Panc1 (cell line): Measurements from ENCODE around the gene COL4A1. TPM values are rescaled to one million over a fixed set of nuclear protein-coding genes. Genes with fewer than 3 reads are reported as not detected.

Source experiments
- ATAC-seq: fragments of 200-7000 bp; cut with Tn5 transposase; 2 replicates; pipeline ENCODE4 v1.9.1; 2020; ENCODE audit warnings: mild to moderate bottlenecking, moderate library complexity
- BruUV-seq: library from RNA; stranded (reverse); fragments of 400-500 nt; replicated peaks from 2 replicates; lab custom pipeline; 2021; lab: Mats Ljungman, UMichigan
- CTCF ChIA-PET: fragments of 300-600 bp; sonication (Branson Sonifier 250); formaldehyde crosslinking; loops from one replicate; lab custom pipeline; 2022; ENCODE audit warnings: antibody characterized with exemption; lab: Charles Lee
- POLR2A ChIA-PET: fragments of 300-600 bp; sonication (Branson Sonifier 250); formaldehyde crosslinking; loops from one replicate; lab custom pipeline; 2022; ENCODE audit warnings: antibody characterized with exemption; lab: Charles Lee
- DNase-seq: peaks from one replicate; pipeline ENCODE4 v3.0.0-alpha.2; 2010; ENCODE audit warnings: low read depth, low spot score
- H3K27ac ChIP-seq: 2 replicates; pipeline ENCODE4 v1.5.1; 2011; ENCODE audit warnings: mild to moderate bottlenecking, low read length, inconsistent platforms
- H3K27me3 ChIP-seq: fragments of 200-500 bp; sonication (Bioruptor generic); 2 replicates; pipeline ENCODE4 v1.6.0; 2014; ENCODE audit warnings: low read length, inconsistent platforms; ENCODE audit not compliant: control insufficient read depth, insufficient read depth
- H3K36me3 ChIP-seq: fragments of 200-500 bp; sonication (Bioruptor generic); 2 replicates; pipeline ENCODE4 v1.5.1; 2014; ENCODE audit warnings: inconsistent platforms, mild to moderate bottlenecking, low read length, moderate library complexity; ENCODE audit not compliant: control insufficient read depth, insufficient read depth
- H3K4me1 ChIP-seq: 2 replicates; pipeline ENCODE4 v1.5.1; 2011; ENCODE audit warnings: inconsistent platforms, mild to moderate bottlenecking, low read length, moderate library complexity; ENCODE audit not compliant: control insufficient read depth, insufficient read depth
- H3K4me3 ChIP-seq, 2 experiments: 2 replicates each; pipeline ENCODE4 v1.5.1; 2011 to 2012; ENCODE audit warnings: low read depth in 2 of 2, low read length in 2 of 2, mild to moderate bottlenecking in 2 of 2, inconsistent platforms in 1 of 2, moderate library complexity in 1 of 2
- H3K9me3 ChIP-seq: fragments of 200-500 bp; sonication (Bioruptor generic); 2 replicates; pipeline ENCODE4 v1.5.1; 2014; ENCODE audit warnings: low read depth, mild to moderate bottlenecking, inconsistent platforms, low read length, moderate library complexity; ENCODE audit not compliant: control insufficient read depth, insufficient read depth
- POLR2AphosphoS5 ChIP-seq: IDR thresholded peaks from 2 replicates; pipeline ENCODE4 v1.6.1; 2012; ENCODE audit warnings: mild to moderate bottlenecking, low read depth, low read length, moderate library complexity
- SIN3A ChIP-seq: IDR thresholded peaks from 2 replicates; pipeline ENCODE4 v1.6.1; 2012; ENCODE audit warnings: low read depth, mild to moderate bottlenecking, low read length, moderate library complexity, borderline replicate concordance; ENCODE audit not compliant: insufficient read depth
- TCF7L2 ChIP-seq: IDR thresholded peaks from 2 replicates; pipeline ENCODE4 v1.6.1; 2011; ENCODE audit warnings: mild to moderate bottlenecking, low read depth, low read length, inconsistent platforms
- in situ Hi-C: cut with HindIII; loops from 2 replicates; pipeline ENCODE4 v1.10.0; 2016; ENCODE audit warnings: low sequenced_read_pairs, low pct_unique_long_range_greater_than_20kb
- intact Hi-C: fragments of 100-400 bp; cut with micrococcal nuclease; formaldehyde crosslinking; loops from one replicate; pipeline ENCODE4 v1.10.0; 2022; ENCODE audit not compliant: unreplicated experiment
- total RNA-seq: library from RNA; stranded (reverse); gene quantifications from one replicate; pipeline ENCODE4 v1.2.1, GENCODE V29; 2021; ENCODE audit not compliant: unreplicated experiment
- TF ChIP-seq, protein P1 (sequence below): fragments of 450-650 bp; IDR thresholded peaks from 2 replicates; pipeline ENCODE4 v1.5.1; 2017; ENCODE audit warnings: mild to moderate bottlenecking
- TF ChIP-seq, protein P2 (sequence below), 2 experiments: IDR thresholded peaks; 2 replicates each; pipeline ENCODE4 v1.6.1; 2011 to 2012; ENCODE audit warnings: low read depth in 2 of 2, control low read depth in 1 of 2, low read length in 1 of 2, mild to moderate bottlenecking in 1 of 2, moderate library complexity in 1 of 2; ENCODE audit not compliant: insufficient read depth in 1 of 2

The COL4A1 gene
- total RNA-seq, 1 experiment from 2014 or later: 1.1 TPM

DNA sequence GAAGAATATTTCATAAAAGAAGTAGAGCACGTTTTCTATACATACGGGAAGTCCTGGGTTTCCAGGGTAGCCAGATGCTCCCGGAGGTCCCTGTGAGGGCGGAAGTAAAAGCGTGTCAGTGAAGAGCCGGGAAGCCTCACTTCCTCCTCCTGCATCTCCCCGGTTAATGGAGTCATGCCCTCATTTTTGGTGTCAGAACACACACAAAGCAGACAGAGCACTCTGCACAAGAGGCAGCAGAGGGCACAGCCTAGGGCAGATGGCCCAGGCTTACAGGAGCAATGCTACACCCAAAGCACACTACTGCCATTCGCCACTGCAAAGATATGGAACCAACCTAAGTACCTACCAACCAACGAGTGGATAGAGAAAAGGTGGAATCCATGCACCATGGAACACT lies 94.4 kb downstream of the COL4A1 start:
- TF ChIP-seq, protein P1, sequence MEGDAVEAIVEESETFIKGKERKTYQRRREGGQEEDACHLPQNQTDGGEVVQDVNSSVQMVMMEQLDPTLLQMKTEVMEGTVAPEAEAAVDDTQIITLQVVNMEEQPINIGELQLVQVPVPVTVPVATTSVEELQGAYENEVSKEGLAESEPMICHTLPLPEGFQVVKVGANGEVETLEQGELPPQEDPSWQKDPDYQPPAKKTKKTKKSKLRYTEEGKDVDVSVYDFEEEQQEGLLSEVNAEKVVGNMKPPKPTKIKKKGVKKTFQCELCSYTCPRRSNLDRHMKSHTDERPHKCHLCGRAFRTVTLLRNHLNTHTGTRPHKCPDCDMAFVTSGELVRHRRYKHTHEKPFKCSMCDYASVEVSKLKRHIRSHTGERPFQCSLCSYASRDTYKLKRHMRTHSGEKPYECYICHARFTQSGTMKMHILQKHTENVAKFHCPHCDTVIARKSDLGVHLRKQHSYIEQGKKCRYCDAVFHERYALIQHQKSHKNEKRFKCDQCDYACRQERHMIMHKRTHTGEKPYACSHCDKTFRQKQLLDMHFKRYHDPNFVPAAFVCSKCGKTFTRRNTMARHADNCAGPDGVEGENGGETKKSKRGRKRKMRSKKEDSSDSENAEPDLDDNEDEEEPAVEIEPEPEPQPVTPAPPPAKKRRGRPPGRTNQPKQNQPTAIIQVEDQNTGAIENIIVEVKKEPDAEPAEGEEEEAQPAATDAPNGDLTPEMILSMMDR: no peak
- no peak for TF ChIP-seq POLR2AphosphoS5
- TF ChIP-seq, protein P2, sequence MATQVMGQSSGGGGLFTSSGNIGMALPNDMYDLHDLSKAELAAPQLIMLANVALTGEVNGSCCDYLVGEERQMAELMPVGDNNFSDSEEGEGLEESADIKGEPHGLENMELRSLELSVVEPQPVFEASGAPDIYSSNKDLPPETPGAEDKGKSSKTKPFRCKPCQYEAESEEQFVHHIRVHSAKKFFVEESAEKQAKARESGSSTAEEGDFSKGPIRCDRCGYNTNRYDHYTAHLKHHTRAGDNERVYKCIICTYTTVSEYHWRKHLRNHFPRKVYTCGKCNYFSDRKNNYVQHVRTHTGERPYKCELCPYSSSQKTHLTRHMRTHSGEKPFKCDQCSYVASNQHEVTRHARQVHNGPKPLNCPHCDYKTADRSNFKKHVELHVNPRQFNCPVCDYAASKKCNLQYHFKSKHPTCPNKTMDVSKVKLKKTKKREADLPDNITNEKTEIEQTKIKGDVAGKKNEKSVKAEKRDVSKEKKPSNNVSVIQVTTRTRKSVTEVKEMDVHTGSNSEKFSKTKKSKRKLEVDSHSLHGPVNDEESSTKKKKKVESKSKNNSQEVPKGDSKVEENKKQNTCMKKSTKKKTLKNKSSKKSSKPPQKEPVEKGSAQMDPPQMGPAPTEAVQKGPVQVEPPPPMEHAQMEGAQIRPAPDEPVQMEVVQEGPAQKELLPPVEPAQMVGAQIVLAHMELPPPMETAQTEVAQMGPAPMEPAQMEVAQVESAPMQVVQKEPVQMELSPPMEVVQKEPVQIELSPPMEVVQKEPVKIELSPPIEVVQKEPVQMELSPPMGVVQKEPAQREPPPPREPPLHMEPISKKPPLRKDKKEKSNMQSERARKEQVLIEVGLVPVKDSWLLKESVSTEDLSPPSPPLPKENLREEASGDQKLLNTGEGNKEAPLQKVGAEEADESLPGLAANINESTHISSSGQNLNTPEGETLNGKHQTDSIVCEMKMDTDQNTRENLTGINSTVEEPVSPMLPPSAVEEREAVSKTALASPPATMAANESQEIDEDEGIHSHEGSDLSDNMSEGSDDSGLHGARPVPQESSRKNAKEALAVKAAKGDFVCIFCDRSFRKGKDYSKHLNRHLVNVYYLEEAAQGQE (IDR thresholded peaks at IDR 0.05; ENCODE audit: insufficient read depth in 1 of 2, low read depth in 2 of 2, low read length in 1 of 2): no peak
- no peak for TF ChIP-seq SIN3A
- no peak for TF ChIP-seq TCF7L2
- intact Hi-C loops (no loop called here), in situ Hi-C loops (no loop called here)
- no TSS peak for BruUV-seq
- ChIA-PET POLR2A (no interaction called here), CTCF (no interaction called here)
- Histone ChIP-seq H3K36me3 (no peaks in the 10 kb centered on the region), H3K4me1 (no peaks in the 10 kb centered on the region), H3K9me3 (no peaks in the 10 kb centered on the region), H3K27me3 (no peaks in the 10 kb centered on the region), H3K27ac (no peak overlapping the region), H3K4me3 (no peak overlapping the region)
- DNase-seq (no peak), ATAC-seq (no peak)

DNA sequence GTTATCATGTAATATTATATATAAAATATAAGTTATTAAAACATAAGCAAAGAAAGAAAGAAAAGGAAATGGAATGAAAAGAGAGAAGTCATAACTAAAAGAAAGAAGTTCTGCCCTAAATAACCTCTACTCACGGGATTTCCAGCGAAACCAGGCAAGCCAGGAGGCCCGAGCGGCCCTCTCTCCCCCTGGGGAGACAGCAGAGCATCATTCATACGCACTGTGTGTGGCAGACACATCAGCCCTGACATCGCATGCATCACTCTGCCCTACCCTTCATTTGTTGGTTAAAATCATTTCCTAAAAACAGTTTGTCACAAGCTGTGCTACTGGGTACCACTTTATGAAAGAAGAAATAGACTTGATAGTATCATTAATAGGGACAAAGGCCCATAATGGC lies 95.2 kb downstream of the COL4A1 start:
- in situ Hi-C loops (no loop called here), intact Hi-C loops (no loop called here)
- TF ChIP-seq SIN3A (no peak), POLR2AphosphoS5 (no peak), TCF7L2 (no peak)
- TF ChIP-seq, protein P1: no peak
- TF ChIP-seq, protein P2 (IDR thresholded peaks at IDR 0.05; ENCODE audit: insufficient read depth in 1 of 2, low read depth in 2 of 2, low read length in 1 of 2): no peak
- CTCF ChIA-PET: no interaction called here
- Histone ChIP-seq H3K4me1 (no peaks in the 10 kb centered on the region), H3K36me3 (no peaks in the 10 kb centered on the region), H3K9me3 (no peaks in the 10 kb centered on the region), H3K4me3 (no peak overlapping the region), H3K27me3 (no peaks in the 10 kb centered on the region), H3K27ac (no peak overlapping the region)
- no TSS peak for BruUV-seq
- POLR2A ChIA-PET: no interaction called here
- no peak for DNase-seq
- ATAC-seq: no peak
